G401.6 (cell line): Measurements from ENCODE around the gene GABRG3.

Source experiments
- FAIRE-seq: peaks from 2 replicates; lab custom pipeline; 2012; peaks lifted over from hg19 to GRCh38; lab: Jason Lieb, UNC

The GABRG3 gene

DNA sequence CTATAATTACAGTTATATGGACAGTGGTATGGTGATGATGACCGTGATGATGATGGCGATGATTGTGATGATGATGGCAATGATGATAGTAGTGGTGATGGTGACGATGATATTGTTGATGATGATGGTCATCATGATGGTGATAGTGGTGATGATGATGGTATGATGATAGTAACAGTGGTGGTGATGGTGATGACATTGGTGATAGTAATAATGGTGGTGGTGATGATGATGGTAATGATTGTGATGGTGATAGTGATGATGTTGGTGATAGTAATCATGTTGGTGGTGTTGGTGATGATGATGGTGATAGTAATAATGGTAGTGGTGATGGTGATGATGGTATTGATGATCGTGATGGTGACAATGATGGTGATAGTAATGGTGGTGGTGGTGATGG lies 504.4 kb downstream of the GABRG3 start:
- no peak for FAIRE-seq

DNA sequence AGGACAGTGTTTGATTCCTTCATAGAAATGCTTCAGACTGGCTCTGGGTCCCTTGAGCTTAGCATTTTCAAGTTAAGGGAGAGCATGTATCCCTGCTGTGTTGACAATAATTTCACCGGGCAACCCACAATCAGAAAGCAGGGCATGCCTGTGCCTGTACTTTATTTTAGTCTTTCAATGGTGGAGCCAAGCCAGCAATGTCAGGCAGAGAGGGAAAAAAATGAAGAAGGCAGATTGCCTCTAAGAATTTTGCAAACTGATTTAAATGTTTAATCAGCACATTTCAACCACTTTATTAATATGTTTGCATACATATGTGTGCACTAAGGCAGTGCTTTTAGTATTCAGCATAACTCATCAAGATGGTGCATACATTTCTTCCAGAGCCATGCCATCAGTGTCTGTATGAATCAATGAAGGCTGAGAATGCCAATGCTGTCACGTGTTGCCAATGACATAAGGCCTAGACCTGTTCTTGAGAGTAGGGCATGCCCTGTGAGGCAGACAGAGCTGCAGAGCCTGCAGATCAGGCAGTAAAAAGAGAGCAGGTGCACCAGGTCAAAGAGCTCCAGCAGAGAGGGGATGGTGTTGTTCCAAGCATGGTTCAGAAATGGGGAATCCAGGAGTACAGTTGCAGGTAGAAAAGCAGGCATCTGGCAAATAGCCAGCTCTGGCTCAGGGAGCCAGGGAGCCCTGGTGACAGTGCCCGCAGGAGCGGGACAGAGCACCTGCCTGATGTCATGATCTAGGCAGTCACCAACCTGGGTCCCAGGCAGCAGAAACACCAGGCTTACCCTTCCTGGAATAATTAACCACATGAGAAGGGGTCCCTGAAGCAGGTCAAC lies 508.5 kb downstream of the GABRG3 start:
- no peak for FAIRE-seq

- FAIRE-seq, result no peak
Observed at GRCh38 chr15:27480141-27480530, 509.2 kb downstream of the GABRG3 start.

- FAIRE-seq, result no peak
Observed at GRCh38 chr15:27480642-27481041, 509.7 kb downstream of the GABRG3 start.

GRCh38 chr15:27481768-27482167 lies 510.8 kb downstream of the GABRG3 start:
- FAIRE-seq, result no peak

DNA sequence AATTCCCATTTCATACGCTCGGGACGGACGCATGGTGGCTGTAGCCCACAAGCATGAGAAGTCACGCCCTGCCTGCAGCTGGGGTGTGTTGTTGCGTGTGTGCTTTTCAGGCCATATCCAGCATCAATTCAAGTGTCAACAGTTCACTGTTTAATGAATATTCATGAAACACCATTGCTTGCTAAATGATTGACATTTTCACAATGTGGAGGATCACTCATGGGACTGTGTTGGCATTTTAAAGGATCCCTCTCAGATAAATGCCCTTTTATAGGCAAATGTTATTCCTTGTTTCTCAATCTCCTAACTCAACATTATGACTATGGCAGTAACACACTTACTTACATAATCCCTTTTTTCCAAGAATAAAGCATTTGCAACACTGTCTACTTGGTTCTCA lies 511.3 kb downstream of the GABRG3 start:
- FAIRE-seq, result no peak

DNA sequence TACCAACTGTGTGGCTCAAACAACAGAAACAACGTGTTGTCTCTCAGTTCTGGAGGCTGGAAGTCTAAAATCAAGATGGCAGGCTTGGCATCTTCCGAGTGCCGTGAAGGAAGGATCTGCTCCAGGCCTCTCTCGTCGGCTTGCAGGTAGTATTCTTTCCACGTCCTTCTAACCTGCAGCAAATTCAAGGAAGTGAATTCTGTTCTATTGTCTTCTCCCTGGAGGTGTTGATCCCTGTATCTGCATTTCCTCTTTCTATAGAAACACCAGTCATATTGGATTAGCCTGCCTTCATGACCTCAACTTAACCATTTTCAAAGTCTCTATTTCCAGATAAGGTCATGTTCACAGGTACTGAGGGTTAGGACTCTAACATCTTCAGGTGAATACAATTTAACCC lies 512.1 kb downstream of the GABRG3 start:
- no peak for FAIRE-seq

DNA sequence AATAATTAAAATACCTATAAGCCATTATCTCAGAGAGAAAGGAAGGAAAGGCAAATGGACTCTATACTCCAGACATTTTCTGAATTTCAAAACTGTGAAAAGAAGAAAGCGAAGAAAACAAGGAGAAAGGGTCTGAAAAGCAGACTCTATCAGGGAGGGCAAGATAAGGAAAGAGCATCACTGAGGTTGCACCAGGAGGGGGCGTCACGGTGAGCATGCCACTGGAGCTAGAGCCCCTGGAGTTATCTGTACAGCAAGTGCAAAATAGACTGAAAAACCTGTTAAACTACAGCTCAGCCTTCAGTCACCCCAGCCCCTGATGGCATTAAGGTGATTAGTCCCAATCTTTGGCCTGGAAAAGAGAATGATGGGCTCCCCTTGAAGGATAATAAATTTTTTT lies 514.3 kb downstream of the GABRG3 start:
- no peak for FAIRE-seq

GRCh38 chr15:27486051-27486450 lies 515.1 kb downstream of the GABRG3 start:
- FAIRE-seq, result no peak

- no peak for FAIRE-seq
Observed at GRCh38 chr15:27486683-27487647, 516.0 kb downstream of the GABRG3 start.

GRCh38 chr15:27487846-27488245 lies 516.9 kb downstream of the GABRG3 start:
- no peak for FAIRE-seq

DNA sequence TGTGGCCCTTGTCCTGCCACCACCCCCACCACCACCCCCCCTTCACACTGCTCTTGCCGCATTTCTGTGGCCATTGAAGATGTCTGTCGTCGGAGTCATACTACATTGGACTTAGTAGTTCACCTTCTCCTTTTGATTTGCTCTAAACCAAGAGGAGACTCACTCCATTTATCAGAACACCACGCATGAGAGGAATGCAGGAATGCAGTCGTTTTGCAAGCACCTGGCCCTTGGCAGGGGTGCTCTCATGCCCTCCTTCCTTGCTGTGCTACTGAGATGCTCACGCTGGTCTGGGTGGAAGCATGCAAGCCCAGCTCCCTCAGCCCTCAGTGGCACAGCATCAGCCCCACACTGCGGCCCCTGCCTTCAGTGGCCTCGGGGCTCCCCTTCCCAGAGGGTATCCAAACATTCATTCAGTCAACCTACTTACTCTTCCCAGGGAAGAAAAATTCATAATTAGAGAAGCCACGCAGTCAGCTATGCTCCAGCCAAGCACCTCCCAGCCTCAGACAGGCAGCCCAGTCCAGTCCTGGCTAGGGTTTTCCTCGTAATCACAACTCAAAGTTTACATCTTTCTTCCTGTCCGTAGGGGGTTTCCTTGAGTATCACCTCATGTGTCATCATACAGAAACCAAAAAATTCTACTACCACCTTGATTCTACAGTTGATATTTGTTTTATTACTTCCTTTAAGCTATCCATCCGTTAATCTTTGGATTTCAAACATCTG lies 520.0 kb downstream of the GABRG3 start:
- FAIRE-seq, result no peak

DNA sequence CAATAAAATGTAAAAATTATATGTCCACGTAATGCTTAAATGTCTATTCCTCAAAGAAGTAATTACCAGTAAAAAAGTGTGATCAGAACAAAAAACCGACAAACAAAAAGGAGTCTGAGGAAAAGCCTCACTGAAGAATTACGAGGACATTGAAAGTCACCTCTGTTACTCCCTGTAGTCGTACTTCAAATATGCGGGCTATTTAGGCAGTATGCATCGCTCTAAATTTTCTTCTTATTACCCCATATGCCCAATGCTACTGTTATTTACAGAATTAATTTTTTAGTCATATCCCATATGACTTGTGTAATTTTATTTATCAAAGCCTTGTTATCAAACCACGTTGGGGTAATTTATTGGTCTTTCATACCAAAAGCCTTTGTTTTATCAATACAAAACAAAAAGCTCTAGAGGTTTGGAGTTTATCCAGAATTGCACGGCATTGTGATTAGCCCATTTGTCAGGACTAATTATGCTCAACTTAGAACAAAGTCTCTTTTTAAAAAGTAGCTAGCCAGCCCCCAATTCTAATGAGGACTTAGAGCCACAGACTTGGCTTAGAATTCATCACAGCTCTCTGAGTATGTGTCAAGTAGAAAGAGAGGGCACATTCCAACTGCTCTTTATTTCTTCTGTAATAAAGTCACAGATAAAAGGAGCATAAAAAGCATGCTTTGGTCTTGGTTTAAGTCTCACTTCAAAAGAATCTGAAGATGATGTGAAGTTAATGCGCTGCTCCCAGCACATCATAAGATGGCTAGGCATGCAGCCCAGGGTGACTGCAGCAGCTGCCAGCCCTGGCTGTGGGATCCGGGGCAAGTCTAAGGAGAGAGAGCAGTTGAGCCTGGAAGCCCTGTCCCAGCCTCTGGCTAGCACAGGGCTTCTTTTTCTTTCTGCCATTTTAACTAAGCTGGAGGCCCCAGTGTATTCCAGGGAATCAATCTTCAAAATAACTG lies 521.0 kb downstream of the GABRG3 start:
- no peak for FAIRE-seq

GRCh38 chr15:27495963-27496459 lies 525.0 kb downstream of the GABRG3 start:
- FAIRE-seq, result no peak

GRCh38 chr15:27498700-27499099 lies 527.7 kb downstream of the GABRG3 start:
- FAIRE-seq, result no peak

GRCh38 chr15:27499191-27499590 lies 528.2 kb downstream of the GABRG3 start:
- no peak for FAIRE-seq

- no peak for FAIRE-seq
Observed at GRCh38 chr15:27499719-27500118, 528.7 kb downstream of the GABRG3 start.

GRCh38 chr15:27500206-27500605 lies 529.2 kb downstream of the GABRG3 start:
- FAIRE-seq, result no peak

DNA sequence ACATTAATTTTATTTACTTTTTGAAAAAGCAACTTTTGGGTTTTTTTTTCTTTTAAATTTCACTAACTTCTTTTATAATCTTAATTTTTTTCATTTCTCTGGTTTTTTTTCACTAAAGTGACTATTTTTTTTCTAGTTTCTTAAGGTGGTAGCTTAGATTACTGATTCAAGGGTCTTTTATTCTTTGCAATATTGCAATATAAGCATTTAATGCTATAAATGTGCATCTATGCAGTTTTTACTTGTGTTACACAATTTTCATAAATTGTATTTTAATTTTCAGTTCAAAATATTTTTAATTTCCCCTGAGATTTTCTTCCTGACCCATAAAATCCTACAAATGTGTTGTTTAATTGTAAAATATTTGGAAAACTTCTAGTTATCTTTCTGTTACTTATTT lies 535.8 kb downstream of the GABRG3 start:
- no peak for FAIRE-seq

- FAIRE-seq, result no peak
Observed at GRCh38 chr15:27509014-27509413, 538.0 kb downstream of the GABRG3 start.
